HepG2 (cell line): ENCODE measurements around the gene RPS28. TPM values are rescaled to one million over a fixed set of nuclear protein-coding genes. Genes with fewer than 3 reads are reported as not detected.

Experiments
- ARNT ChIP-seq: fragments of 450-650 bp; IDR thresholded peaks from 2 replicates; pipeline ENCODE4 v1.6.1; 2017
- ATF1 ChIP-seq: IDR thresholded peaks from 2 replicates; pipeline ENCODE4 v1.6.1; 2016; ENCODE audit warnings: mild to moderate bottlenecking, control low read depth
- GATAD1 ChIP-seq: IDR thresholded peaks from 2 replicates; pipeline ENCODE4 v1.6.1; 2016; ENCODE audit warnings: missing genetic modification reagents, missing compliant biosample characterization
- KLF16 ChIP-seq, 2 experiments: sonication (generic) in 1 of 2; formaldehyde crosslinking in 1 of 2; IDR thresholded peaks; 2 replicates each; pipeline versions ENCODE4 v1.6.1 to v1.8.0; 2016 to 2023; ENCODE audit warnings: missing genetic modification reagents in 2 of 2, missing compliant biosample characterization in 1 of 2
- KLF9 ChIP-seq: IDR thresholded peaks from 2 replicates; pipeline ENCODE4 v1.6.1; 2016; ENCODE audit warnings: low read depth
- MXI1 ChIP-seq: IDR thresholded peaks from 3 replicates; pipeline ENCODE4 v1.6.1; 2012; ENCODE audit warnings: low read depth, low read length, inconsistent platforms, borderline replicate concordance
- PHF21A ChIP-seq: sonication (generic); formaldehyde crosslinking; IDR thresholded peaks from 2 replicates; pipeline ENCODE4 v1.5.0; 2020; ENCODE audit warnings: mild to moderate bottlenecking, missing genetic modification reagents
- RBFOX2 ChIP-seq: fragments of 200-400 bp; formaldehyde crosslinking; IDR thresholded peaks from 2 replicates; pipeline ENCODE4 v1.6.1; 2017; ENCODE audit warnings: low read depth, mild to moderate bottlenecking, low read length
- RCOR2 ChIP-seq: IDR thresholded peaks from 2 replicates; pipeline ENCODE4 v1.6.1; 2016; ENCODE audit warnings: missing biosample characterization, missing genetic modification reagents
- SMARCE1 ChIP-seq: fragments of 450-650 bp; IDR thresholded peaks from 2 replicates; pipeline ENCODE4 v1.6.1; 2017; ENCODE audit warnings: borderline replicate concordance
- ZFP36L1 ChIP-seq: sonication (generic); formaldehyde crosslinking; IDR thresholded peaks from 2 replicates; pipeline ENCODE4 v1.8.0; 2022; ENCODE audit warnings: mild to moderate bottlenecking, missing genetic modification reagents, moderate library complexity
- ZNF17 ChIP-seq: sonication (generic); formaldehyde crosslinking; IDR thresholded peaks from 2 replicates; pipeline ENCODE4 v1.5.0; 2020; ENCODE audit warnings: mild to moderate bottlenecking, missing genetic modification reagents
- ZNF260 ChIP-seq: sonication (generic); formaldehyde crosslinking; IDR thresholded peaks from 2 replicates; pipeline ENCODE4 v1.4.0; 2020; ENCODE audit warnings: missing genetic modification reagents, low read depth, mild to moderate bottlenecking, borderline replicate concordance
- ZNF430 ChIP-seq: sonication (generic); formaldehyde crosslinking; IDR thresholded peaks from 2 replicates; pipeline ENCODE4 v1.9.0; 2021; ENCODE audit warnings: mild to moderate bottlenecking, missing genetic modification reagents
- ZNF772 ChIP-seq: sonication (generic); formaldehyde crosslinking; IDR thresholded peaks from 2 replicates; pipeline ENCODE4 v1.5.0; 2020; ENCODE audit warnings: mild to moderate bottlenecking, missing genetic modification reagents
- ZNF879 ChIP-seq: sonication (generic); formaldehyde crosslinking; IDR thresholded peaks from 2 replicates; pipeline ENCODE4 v1.8.1; 2023; ENCODE audit warnings: missing genetic modification reagents
- polyA plus RNA-seq, 8 experiments: library from polyadenylated mRNA; depleted of rRNA in 3 of 8; stranded (reverse) in 7 of 8; unstranded in 1 of 8; fragments of >200 nt; fragmentation: Illumina TruSeq in 4 of 8; extraction: Trizol in 4 of 8; gene quantifications; 2 replicates each; pipeline versions ENCODE4 v1.2.1 to v1.2.3, GENCODE V29; 2011 to 2016; ENCODE audit warnings: low read depth in 4 of 8, missing spikeins in 1 of 8, mixed read lengths in 1 of 8; ENCODE audit not compliant: insufficient read depth in 1 of 8
- total RNA-seq, 5 experiments: library from RNA; depleted of rRNA; stranded (reverse); fragments of >200 nt; fragmentation: Illumina TruSeq; extraction: Trizol; gene quantifications; 2 replicates each; pipeline ENCODE4 v1.2.3, GENCODE V29; 2016; ENCODE audit warnings: low read depth in 1 of 5
- TF ChIP-seq, protein P1 (sequence below): sonication (generic); formaldehyde crosslinking; IDR thresholded peaks from 2 replicates; pipeline ENCODE4 v1.4.0; 2020; ENCODE audit warnings: missing genetic modification reagents
- TF ChIP-seq, protein P2 (sequence below): IDR thresholded peaks from 2 replicates; pipeline ENCODE4 v1.6.1; 2016; ENCODE audit warnings: low read depth, borderline replicate concordance
- TF ChIP-seq, protein P3 (sequence below): sonication (generic); formaldehyde crosslinking; IDR thresholded peaks from 2 replicates; pipeline ENCODE4 v1.4.0; 2020; ENCODE audit warnings: missing genetic modification reagents, borderline replicate concordance
- TF ChIP-seq, protein P4 (sequence below): sonication (generic); formaldehyde crosslinking; IDR thresholded peaks from 2 replicates; pipeline ENCODE4 v1.8.0; 2022; ENCODE audit warnings: missing genetic modification reagents, low read depth, mild to moderate bottlenecking, borderline replicate concordance
- TF ChIP-seq, protein P5 (sequence below): sonication (generic); formaldehyde crosslinking; conservative IDR thresholded peaks from 2 replicates; pipeline ENCODE4 v1.4.0; 2020; ENCODE audit warnings: missing genetic modification reagents

The RPS28 gene
- total and polyA plus RNA-seq, 2 of the 13 experiments (the other 11 are each of a cell fraction or from before 2014, with no cell fraction given): 281 to 545 TPM

DNA sequence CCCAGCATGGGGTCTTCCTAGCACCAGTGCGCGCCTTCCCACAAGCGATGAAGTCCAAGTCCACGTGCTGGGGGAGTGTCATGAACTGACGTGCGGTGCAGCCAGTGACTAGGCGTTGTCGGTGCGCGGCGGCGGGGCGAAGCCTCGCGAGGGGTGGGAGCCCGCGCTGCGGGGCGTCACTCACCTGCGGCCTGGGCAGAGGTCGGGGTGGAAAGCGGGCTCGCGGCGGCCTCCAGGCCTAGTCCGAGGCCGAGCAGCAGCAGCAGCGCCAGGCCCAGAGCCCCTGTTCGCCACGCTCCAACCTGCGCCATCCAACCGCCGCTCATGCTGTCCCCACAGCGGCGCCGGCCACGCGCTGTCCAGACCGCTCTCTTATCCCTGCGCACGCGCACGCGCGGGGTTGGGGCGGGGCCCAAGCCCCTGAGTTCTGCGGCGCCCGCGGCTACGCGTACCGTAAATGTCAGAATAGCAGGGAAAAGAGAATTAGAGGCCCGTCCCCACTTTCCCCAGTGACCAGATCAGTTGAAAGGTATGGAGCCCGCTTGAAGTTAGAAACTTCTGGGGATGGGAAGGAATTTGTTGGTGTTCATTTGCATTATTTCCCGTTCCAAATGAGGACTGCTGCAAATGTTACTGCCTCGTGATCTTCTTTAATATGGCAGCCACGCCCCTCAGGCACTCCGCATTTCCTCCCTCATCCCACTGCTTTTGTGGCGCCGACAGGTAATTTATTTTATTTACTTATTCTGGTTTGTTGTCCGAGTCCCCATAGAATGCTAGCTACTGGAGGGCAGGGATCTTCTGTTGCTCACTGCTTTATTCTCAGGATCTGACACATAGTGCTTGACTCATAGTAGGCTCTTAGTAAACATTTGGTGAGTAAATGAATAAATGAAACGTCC, 13.1 kb upstream of the RPS28 start, which contains the start of gene CD320 (continued):
- TF ChIP-seq, protein P1, sequence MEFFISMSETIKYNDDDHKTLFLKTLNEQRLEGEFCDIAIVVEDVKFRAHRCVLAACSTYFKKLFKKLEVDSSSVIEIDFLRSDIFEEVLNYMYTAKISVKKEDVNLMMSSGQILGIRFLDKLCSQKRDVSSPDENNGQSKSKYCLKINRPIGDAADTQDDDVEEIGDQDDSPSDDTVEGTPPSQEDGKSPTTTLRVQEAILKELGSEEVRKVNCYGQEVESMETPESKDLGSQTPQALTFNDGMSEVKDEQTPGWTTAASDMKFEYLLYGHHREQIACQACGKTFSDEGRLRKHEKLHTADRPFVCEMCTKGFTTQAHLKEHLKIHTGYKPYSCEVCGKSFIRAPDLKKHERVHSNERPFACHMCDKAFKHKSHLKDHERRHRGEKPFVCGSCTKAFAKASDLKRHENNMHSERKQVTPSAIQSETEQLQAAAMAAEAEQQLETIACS: peak; percentile 95
- no peak for TF ChIP-seq ATF1 (CRISPR knock-in tag)
- no peak for TF ChIP-seq RCOR2
- TF ChIP-seq MXI1: peak; percentile 96; the same call in 2 of the 3 replicates
- TF ChIP-seq KLF9 (CRISPR knock-in tag): peak; percentile 38; the same call in 1 of the 2 replicates
- TF ChIP-seq PHF21A: 0 out of 2 replicates have a peak, but pooled peaks have one; percentile 36
- TF ChIP-seq RBFOX2: peak; percentile 98
- TF ChIP-seq, protein P2, sequence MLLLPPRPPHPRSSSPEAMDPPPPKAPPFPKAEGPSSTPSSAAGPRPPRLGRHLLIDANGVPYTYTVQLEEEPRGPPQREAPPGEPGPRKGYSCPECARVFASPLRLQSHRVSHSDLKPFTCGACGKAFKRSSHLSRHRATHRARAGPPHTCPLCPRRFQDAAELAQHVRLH: peak; percentile 92; the same call in 1 of the 2 replicates
- TF ChIP-seq GATAD1 (CRISPR knock-in tag): peak; percentile 75; the same call in 1 of the 2 replicates
- TF ChIP-seq, protein P3, sequence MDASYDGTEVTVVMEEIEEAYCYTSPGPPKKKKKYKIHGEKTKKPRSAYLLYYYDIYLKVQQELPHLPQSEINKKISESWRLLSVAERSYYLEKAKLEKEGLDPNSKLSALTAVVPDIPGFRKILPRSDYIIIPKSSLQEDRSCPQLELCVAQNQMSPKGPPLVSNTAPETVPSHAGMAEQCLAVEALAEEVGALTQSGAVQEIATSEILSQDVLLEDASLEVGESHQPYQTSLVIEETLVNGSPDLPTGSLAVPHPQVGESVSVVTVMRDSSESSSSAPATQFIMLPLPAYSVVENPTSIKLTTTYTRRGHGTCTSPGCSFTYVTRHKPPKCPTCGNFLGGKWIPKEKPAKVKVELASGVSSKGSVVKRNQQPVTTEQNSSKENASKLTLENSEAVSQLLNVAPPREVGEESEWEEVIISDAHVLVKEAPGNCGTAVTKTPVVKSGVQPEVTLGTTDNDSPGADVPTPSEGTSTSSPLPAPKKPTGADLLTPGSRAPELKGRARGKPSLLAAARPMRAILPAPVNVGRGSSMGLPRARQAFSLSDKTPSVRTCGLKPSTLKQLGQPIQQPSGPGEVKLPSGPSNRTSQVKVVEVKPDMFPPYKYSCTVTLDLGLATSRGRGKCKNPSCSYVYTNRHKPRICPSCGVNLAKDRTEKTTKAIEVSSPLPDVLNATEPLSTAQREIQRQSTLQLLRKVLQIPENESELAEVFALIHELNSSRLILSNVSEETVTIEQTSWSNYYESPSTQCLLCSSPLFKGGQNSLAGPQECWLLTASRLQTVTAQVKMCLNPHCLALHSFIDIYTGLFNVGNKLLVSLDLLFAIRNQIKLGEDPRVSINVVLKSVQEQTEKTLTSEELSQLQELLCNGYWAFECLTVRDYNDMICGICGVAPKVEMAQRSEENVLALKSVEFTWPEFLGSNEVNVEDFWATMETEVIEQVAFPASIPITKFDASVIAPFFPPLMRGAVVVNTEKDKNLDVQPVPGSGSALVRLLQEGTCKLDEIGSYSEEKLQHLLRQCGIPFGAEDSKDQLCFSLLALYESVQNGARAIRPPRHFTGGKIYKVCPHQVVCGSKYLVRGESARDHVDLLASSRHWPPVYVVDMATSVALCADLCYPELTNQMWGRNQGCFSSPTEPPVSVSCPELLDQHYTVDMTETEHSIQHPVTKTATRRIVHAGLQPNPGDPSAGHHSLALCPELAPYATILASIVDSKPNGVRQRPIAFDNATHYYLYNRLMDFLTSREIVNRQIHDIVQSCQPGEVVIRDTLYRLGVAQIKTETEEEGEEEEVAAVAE: no peak
- TF ChIP-seq, protein P4, sequence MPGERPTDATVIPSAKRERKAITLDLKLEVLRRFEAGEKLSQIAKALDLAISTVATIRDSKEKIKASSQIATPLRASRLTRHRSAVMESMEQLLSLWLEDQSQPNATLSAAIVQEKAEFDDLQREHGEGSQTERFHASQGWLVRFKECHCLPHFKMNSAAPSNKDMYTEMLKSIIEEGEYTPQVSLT (CRISPR knock-in tag): no peak
- no peak for TF ChIP-seq SMARCE1
- no peak for TF ChIP-seq ARNT
- TF ChIP-seq ZNF260 (CRISPR knock-in tag): no peak
- TF ChIP-seq ZNF430: peak; percentile 99
- TF ChIP-seq ZNF17: no peak
- peak in 1 of 2 experiments; percentile 78; a peak in 2 of 4 replicates for TF ChIP-seq KLF16 (CRISPR knock-in tag; IDR thresholded peaks at IDR 0.05)
- TF ChIP-seq, protein P5, sequence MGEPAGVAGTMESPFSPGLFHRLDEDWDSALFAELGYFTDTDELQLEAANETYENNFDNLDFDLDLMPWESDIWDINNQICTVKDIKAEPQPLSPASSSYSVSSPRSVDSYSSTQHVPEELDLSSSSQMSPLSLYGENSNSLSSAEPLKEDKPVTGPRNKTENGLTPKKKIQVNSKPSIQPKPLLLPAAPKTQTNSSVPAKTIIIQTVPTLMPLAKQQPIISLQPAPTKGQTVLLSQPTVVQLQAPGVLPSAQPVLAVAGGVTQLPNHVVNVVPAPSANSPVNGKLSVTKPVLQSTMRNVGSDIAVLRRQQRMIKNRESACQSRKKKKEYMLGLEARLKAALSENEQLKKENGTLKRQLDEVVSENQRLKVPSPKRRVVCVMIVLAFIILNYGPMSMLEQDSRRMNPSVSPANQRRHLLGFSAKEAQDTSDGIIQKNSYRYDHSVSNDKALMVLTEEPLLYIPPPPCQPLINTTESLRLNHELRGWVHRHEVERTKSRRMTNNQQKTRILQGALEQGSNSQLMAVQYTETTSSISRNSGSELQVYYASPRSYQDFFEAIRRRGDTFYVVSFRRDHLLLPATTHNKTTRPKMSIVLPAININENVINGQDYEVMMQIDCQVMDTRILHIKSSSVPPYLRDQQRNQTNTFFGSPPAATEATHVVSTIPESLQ (CRISPR knock-in tag): 0 out of 2 replicates have a peak, but pooled peaks have one; percentile 69
- peak; percentile 97 for TF ChIP-seq ZNF772 (CRISPR knock-in tag)
- TF ChIP-seq ZFP36L1 (CRISPR knock-in tag): peak; percentile 98; the same call in 1 of the 2 replicates
- peak; percentile 93; the same call in 1 of the 2 replicates for TF ChIP-seq ZNF879 (CRISPR knock-in tag)
